Astrocyte of the spinal cord (primary cell): Measurements from ENCODE around the gene NDUFAF7.

Experiments used
- DNase-seq: peaks from one replicate; pipeline ENCODE4 v3.0.0; 2011; ENCODE audit warnings: low read depth, low spot score
- H3K4me3 ChIP-seq: 2 replicates; pipeline ENCODE4 v1.5.1; 2011; ENCODE audit warnings: low read depth, mild to moderate bottlenecking, low read length, moderate library complexity
- in situ Hi-C: cut with HindIII; loops from 2 replicates; pipeline ENCODE4 v1.10.0; 2017; ENCODE audit warnings: low sequenced_read_pairs
- TF ChIP-seq, protein P1 (sequence below): IDR thresholded peaks from 2 replicates; pipeline ENCODE4 v1.5.1; 2012; ENCODE audit warnings: low read depth, mild to moderate bottlenecking, low read length, inconsistent platforms

The NDUFAF7 gene

GRCh38 chr2:37263839-37264238 lies 32.4 kb downstream of the NDUFAF7 start:
- in situ Hi-C loops = no loop called here
- TF ChIP-seq, protein P1, sequence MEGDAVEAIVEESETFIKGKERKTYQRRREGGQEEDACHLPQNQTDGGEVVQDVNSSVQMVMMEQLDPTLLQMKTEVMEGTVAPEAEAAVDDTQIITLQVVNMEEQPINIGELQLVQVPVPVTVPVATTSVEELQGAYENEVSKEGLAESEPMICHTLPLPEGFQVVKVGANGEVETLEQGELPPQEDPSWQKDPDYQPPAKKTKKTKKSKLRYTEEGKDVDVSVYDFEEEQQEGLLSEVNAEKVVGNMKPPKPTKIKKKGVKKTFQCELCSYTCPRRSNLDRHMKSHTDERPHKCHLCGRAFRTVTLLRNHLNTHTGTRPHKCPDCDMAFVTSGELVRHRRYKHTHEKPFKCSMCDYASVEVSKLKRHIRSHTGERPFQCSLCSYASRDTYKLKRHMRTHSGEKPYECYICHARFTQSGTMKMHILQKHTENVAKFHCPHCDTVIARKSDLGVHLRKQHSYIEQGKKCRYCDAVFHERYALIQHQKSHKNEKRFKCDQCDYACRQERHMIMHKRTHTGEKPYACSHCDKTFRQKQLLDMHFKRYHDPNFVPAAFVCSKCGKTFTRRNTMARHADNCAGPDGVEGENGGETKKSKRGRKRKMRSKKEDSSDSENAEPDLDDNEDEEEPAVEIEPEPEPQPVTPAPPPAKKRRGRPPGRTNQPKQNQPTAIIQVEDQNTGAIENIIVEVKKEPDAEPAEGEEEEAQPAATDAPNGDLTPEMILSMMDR = no peak
- DNase-seq = no peak
- H3K4me3 ChIP-seq = no peak overlapping the region

DNA sequence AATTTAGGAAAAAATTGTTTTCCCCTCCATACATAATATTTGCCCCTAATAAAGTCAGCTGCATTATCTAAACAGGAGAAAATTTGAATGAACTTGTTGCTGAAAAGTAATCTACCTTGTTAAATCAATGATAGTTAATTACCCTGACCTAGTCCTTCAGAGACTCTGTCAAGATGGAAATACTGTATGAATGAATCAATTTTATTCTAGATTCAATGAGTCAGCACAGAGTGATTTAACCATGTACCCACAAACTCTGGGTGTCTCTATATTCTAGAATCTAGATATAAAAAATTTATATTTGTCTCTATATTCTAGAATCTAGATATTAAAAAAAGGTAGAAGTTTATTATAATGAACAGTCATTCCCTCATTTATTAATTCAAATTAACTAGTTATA lies 36.2 kb downstream of the NDUFAF7 start:
- TF ChIP-seq, protein P1 = no peak
- no peak for DNase-seq
- in situ Hi-C loops = no loop called here
- H3K4me3 ChIP-seq = no peak overlapping the region

- TF ChIP-seq, protein P1 = no peak
- DNase-seq = no peak
- in situ Hi-C loops = no loop called here
- H3K4me3 ChIP-seq = no peak overlapping the region
Observed at GRCh38 chr2:37268111-37268510, 36.7 kb downstream of the NDUFAF7 start.

- no peak for DNase-seq
- TF ChIP-seq, protein P1 = no peak
- in situ Hi-C loops = no loop called here
- H3K4me3 ChIP-seq = no peak overlapping the region
Observed at GRCh38 chr2:37271376-37272067, 40.1 kb downstream of the NDUFAF7 start.

GRCh38 chr2:37274359-37274965 lies 43.0 kb downstream of the NDUFAF7 start:
- H3K4me3 ChIP-seq = no peak overlapping the region
- TF ChIP-seq, protein P1 = no peak
- in situ Hi-C loops = no loop called here
- DNase-seq = no peak

DNA sequence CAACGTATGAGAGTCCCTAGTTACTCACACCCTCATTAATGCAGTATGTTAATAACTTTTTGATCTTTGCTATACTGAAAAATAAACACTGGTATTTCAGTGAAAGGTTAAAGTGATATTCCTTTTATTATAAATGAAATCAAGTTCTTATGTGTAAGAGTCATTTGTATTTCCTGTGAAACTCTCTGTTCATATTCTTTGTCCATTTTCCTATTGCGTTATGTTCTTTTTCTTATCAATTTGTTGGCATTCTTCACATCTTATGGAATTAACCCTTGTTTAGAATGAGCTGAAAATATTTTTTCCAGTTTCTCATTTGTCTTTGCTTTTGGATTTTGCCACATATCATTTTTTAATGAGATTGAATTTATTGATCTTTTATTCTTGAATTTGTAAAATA lies 44.8 kb downstream of the NDUFAF7 start:
- TF ChIP-seq, protein P1 = no peak
- in situ Hi-C loops = no loop called here
- no peak overlapping the region for H3K4me3 ChIP-seq
- DNase-seq = no peak
